ENCODE measurements around the gene DCC. TPM values are rescaled to one million over a fixed set of nuclear protein-coding genes. Genes with fewer than 3 reads are reported as not detected.
A peak's percentile ranks its signal among the peaks of the same experiment; 100 is the strongest.

Gene DCC
- polyA plus RNA-seq, 1 donor (not counting 4 experiments of a cell fraction or from before 2014, with no cell fraction given): not detected

DNA sequence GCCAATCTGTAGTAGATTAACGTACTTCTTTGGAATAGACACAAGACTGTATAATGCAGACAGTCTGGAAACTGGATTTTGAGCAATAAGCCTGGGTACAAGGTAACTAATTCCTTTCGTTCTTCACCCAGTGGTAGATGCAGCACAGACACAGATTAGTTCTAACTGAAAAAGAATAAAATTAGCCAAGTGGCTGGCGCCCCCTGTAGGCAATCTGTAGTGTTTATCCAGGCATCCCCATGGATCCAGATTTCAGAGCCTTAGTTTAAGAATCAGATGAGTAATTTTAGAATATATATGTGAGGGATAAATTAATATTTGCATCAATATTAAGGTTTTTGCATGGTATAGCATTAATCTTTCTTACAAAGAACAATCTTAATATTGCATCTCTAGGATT lies 563.9 kb downstream of the DCC start:
- H2AFZ ChIP-seq (ENCODE audit: control insufficient read depth, low read length): no peak overlapping the region
- no peaks in the 10 kb centered on the region for H3K27me3 ChIP-seq (ENCODE audit: control insufficient read depth, extremely low read depth, insufficient read depth, low read length)
- no peaks in the 10 kb centered on the region for H3K79me2 ChIP-seq (ENCODE audit: control insufficient read depth, insufficient read depth, low read length)
- no peak overlapping the region for H3K4me2 ChIP-seq (ENCODE audit: control insufficient read depth, extremely low read depth, insufficient read depth, low read depth, low read length)
- H4K20me1 ChIP-seq (ENCODE audit: control insufficient read depth, extremely low read depth, insufficient read depth, low read length): no peaks in the 10 kb centered on the region
- H3K36me3 ChIP-seq (ENCODE audit: control insufficient read depth in 2 of 2, extremely low read depth in 1 of 2, insufficient read depth in 2 of 2, low read length in 2 of 2): no peaks in the 10 kb centered on the region
- H3K27ac ChIP-seq (ENCODE audit: control insufficient read depth, insufficient read depth, low read length): no peak overlapping the region
- no peak for DNase-seq (ENCODE audit: low read depth, low spot score)
- no peaks in the 10 kb centered on the region for H3K9me1 ChIP-seq (ENCODE audit: control insufficient read depth, extremely low read depth, insufficient read depth, low read length)
- no peaks in the 10 kb centered on the region for H3K9me3 ChIP-seq (ENCODE audit: control insufficient read depth, low read depth, low read length)
- no peak overlapping the region for H3K4me3 ChIP-seq (ENCODE audit: control insufficient read depth in 2 of 3, extremely low read depth in 1 of 3, insufficient read depth in 2 of 3, low read depth in 1 of 3, low read length in 3 of 3)
- H3K9ac ChIP-seq (ENCODE audit: control insufficient read depth, extremely low read depth, insufficient read depth, low read length): no peak overlapping the region
- TF ChIP-seq EZH2 (IDR thresholded peaks at IDR 0.05; ENCODE audit: low read length): no peak
- TF ChIP-seq, protein P1, sequence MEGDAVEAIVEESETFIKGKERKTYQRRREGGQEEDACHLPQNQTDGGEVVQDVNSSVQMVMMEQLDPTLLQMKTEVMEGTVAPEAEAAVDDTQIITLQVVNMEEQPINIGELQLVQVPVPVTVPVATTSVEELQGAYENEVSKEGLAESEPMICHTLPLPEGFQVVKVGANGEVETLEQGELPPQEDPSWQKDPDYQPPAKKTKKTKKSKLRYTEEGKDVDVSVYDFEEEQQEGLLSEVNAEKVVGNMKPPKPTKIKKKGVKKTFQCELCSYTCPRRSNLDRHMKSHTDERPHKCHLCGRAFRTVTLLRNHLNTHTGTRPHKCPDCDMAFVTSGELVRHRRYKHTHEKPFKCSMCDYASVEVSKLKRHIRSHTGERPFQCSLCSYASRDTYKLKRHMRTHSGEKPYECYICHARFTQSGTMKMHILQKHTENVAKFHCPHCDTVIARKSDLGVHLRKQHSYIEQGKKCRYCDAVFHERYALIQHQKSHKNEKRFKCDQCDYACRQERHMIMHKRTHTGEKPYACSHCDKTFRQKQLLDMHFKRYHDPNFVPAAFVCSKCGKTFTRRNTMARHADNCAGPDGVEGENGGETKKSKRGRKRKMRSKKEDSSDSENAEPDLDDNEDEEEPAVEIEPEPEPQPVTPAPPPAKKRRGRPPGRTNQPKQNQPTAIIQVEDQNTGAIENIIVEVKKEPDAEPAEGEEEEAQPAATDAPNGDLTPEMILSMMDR (optimal IDR thresholded peaks at IDR 0.05 in 1 of 3, IDR thresholded peaks at IDR 0.05 in 1 of 3, conservative IDR thresholded peaks at IDR 0.05 in 1 of 3; ENCODE audit: extremely low read depth in 1 of 3, insufficient read depth in 2 of 3, low read length in 3 of 3): peak in 1 of 3 experiments; percentile 29
- dilution Hi-C loops (cut with MboI; ENCODE audit: extremely low pct_ligation_motif_present, low sequenced_read_pairs): no loop called here
- no peaks in the 10 kb centered on the region for H3K4me1 ChIP-seq (ENCODE audit: control insufficient read depth, extremely low read depth, insufficient read depth, low read length)
- FAIRE-seq: no peak

- FAIRE-seq (no peak), DNase-seq (ENCODE audit: low read depth, low spot score) (no peak)
- Histone ChIP-seq H3K9me3 (ENCODE audit: control insufficient read depth, low read depth, low read length) (no peaks in the 10 kb centered on the region), H3K36me3 (ENCODE audit: control insufficient read depth in 2 of 2, extremely low read depth in 1 of 2, insufficient read depth in 2 of 2, low read length in 2 of 2) (no peaks in the 10 kb centered on the region), H3K79me2 (ENCODE audit: control insufficient read depth, insufficient read depth, low read length) (no peaks in the 10 kb centered on the region), H3K9me1 (ENCODE audit: control insufficient read depth, extremely low read depth, insufficient read depth, low read length) (no peaks in the 10 kb centered on the region), H3K4me3 (ENCODE audit: control insufficient read depth in 2 of 3, extremely low read depth in 1 of 3, insufficient read depth in 2 of 3, low read depth in 1 of 3, low read length in 3 of 3) (no peak overlapping the region), H4K20me1 (ENCODE audit: control insufficient read depth, extremely low read depth, insufficient read depth, low read length) (no peaks in the 10 kb centered on the region), H2AFZ (ENCODE audit: control insufficient read depth, low read length) (no peak overlapping the region), H3K27ac (ENCODE audit: control insufficient read depth, insufficient read depth, low read length) (no peak overlapping the region), H3K4me2 (ENCODE audit: control insufficient read depth, extremely low read depth, insufficient read depth, low read depth, low read length) (no peak overlapping the region), H3K9ac (ENCODE audit: control insufficient read depth, extremely low read depth, insufficient read depth, low read length) (no peak overlapping the region), H3K27me3 (ENCODE audit: control insufficient read depth, extremely low read depth, insufficient read depth, low read length) (no peaks in the 10 kb centered on the region), H3K4me1 (ENCODE audit: control insufficient read depth, extremely low read depth, insufficient read depth, low read length) (no peaks in the 10 kb centered on the region)
- dilution Hi-C loops (cut with MboI; ENCODE audit: extremely low pct_ligation_motif_present, low sequenced_read_pairs): no loop called here
- TF ChIP-seq, protein P1 (optimal IDR thresholded peaks at IDR 0.05 in 1 of 3, IDR thresholded peaks at IDR 0.05 in 1 of 3, conservative IDR thresholded peaks at IDR 0.05 in 1 of 3; ENCODE audit: extremely low read depth in 1 of 3, insufficient read depth in 2 of 3, low read length in 3 of 3): no peak
- TF ChIP-seq EZH2 (IDR thresholded peaks at IDR 0.05; ENCODE audit: low read length): no peak
These were observed 567.7 kb downstream of the DCC start for GRCh38 chr18:52907543-52908308.

Data from keratinocyte (primary cell).